Peyer's patch (tissue), 4 donors: ENCODE results near the gene ASTL. TPM values are rescaled to one million over a fixed set of nuclear protein-coding genes. Genes with fewer than 3 reads are reported as not detected.

Experiments used
- DNase-seq, 3 donors: peaks; one replicate each; pipeline ENCODE4 v3.0.0-alpha.2; 2017 to 2019
- H3K27ac ChIP-seq, 4 donors: fragments of 200-600 bp; sonication (generic); one replicate each; pipeline ENCODE4 v1.5.1; 2016 to 2019
- H3K27me3 ChIP-seq, 2 donors: fragments of 200-600 bp; sonication (generic); one replicate each; pipeline ENCODE4 v1.5.1; 2019
- H3K36me3 ChIP-seq, 3 donors: fragments of 200-600 bp; sonication (generic); one replicate each; pipeline ENCODE4 v1.5.1; 2016 to 2019
- H3K4me1 ChIP-seq, 4 donors: fragments of 200-600 bp; sonication (generic); one replicate each; pipeline ENCODE4 v1.5.1; 2016 to 2019
- H3K4me3 ChIP-seq, 4 donors: fragments of 200-600 bp; sonication (generic); 1 replicate in 3 of 4; 2 replicates in 1 of 4; pipeline ENCODE4 v1.5.1; 2016 to 2019; ENCODE audit warnings: mild to moderate bottlenecking in 1 of 4
- H3K9me3 ChIP-seq, 4 donors: fragments of 200-600 bp; sonication (generic); one replicate each; pipeline ENCODE4 v1.5.1; 2016 to 2019; ENCODE audit warnings: mild to moderate bottlenecking in 1 of 4
- CTCF ChIP-seq, 6 experiments: fragments of 450-650 bp in 4 of 6; fragments of 200-600 bp in 2 of 6; sonication (generic) in 1 of 6; IDR thresholded peaks; one replicate each; pipeline ENCODE4 v1.5.1; 2017 to 2019; ENCODE audit warnings: antibody characterized with exemption in 6 of 6, mild to moderate bottlenecking in 3 of 6, moderate library complexity in 1 of 6
- POLR2A ChIP-seq, 2 donors: fragments of 450-650 bp; IDR thresholded peaks; one replicate each; pipeline ENCODE4 v1.5.1; 2017; ENCODE audit warnings: antibody characterized with exemption in 2 of 2, mild to moderate bottlenecking in 2 of 2, moderate library complexity in 2 of 2
- total RNA-seq, 4 donors: library from RNA; depleted of rRNA; stranded (reverse); fragments of >200 nt; gene quantifications; one replicate each; pipeline ENCODE4 v1.1.0, GENCODE V29; 2016

The ASTL gene
- total RNA-seq, 4 donors from 2014 or later, result not detected

DNA sequence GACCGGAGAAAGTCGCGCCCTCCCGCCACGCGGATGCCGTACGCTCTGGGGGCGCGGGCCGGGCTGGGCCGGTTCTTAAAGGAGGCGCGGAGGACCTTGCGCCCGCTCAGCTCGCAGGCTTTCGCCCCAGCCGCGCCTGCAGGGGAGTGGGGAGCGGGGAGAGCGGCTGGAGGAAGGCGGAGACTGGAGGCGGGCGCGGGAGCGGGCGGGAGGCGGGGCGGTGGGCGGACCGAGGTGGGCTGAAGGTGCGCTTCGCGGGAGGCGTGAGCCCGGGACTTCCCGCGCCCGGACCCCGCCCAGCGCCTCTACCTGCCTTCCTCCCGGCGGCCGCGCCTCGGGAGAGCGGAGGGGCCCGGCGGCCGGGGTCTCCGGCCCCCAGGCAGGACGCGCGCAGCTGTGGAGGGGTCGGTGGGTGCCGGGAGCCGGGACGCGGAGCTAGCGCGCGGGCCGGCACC lies 21.9 kb downstream of the ASTL start, which contains the start of gene ADRA2B:
ADRA2B (minus strand) TSS at position 148 of the 455 bp plus-strand sequence. CDS start 422 bp downstream, outside the sequence.
- TF ChIP-seq POLR2A (IDR thresholded peaks at IDR 0.05) (no peak), CTCF (IDR thresholded peaks at IDR 0.05) (no peak)
- Histone ChIP-seq H3K4me1 (peaks cover 0 to 16% (median 8%) of the 10 kb centered on the region in 4 donors), H3K9me3 (no peaks in the 10 kb centered on the region), H3K27me3 (no peaks in the 10 kb centered on the region), H3K36me3 (no peaks in the 10 kb centered on the region), H3K27ac (peak within 1 kb of the TSS in 3 of 4 donors; percentile 33 to 75 (median 48)), H3K4me3 (peak within 1 kb of the TSS; percentile 55 to 82 (median 77))
- peak; percentile 72 to 90 (median 88) for DNase-seq

DNA sequence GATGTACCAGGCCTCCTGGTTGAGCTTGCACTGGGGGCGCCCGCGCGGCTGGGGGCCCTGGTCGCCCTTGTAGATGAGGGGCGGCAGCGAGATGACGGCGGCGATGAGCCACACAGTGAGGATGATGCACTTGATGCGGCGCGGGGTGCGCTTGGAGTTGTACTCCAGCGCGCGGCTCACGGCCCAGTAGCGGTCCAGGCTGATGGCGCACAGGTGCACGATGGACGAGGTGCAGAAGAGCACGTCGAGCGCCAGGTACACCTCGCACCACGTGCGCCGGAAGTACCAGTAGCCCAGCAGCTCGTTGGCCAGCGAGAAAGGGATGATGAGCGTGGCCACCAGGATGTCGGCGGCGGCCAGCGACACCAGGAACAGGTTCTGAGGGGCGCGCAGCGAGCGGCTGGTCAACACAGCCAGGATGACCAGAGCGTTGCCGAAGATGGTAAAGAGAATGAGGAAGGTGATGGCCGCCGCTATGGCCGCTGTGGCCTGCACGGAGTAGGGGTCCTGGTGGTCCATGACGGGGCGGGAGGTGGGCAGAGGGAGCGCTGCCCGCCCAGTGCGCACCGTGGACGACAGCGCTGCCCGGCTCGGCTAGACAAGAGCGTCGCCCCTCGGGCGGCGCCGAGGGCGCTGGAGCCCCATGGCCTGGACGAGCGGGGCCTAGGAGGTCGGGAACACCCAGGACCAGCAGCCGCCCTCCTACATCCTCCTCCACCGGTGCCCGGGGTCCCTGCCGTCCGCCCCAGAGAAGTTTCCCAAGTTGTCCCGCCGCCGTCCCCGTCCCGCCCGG lies 22.5 kb downstream of the ASTL start:
- no peaks in the 10 kb centered on the region for H3K36me3 ChIP-seq
- H3K27me3 ChIP-seq, result no peaks in the 10 kb centered on the region
- DNase-seq, result peak in 1 of 3 donors; percentile 35
- H3K4me1 ChIP-seq, result peaks cover 0 to 16% (median 8%) of the 10 kb centered on the region in 4 donors
- peak overlapping the region in 1 of 4 donors; percentile 75 for H3K27ac ChIP-seq
- peak overlapping the region; percentile 55 to 82 (median 77) for H3K4me3 ChIP-seq
- no peak for TF ChIP-seq POLR2A (IDR thresholded peaks at IDR 0.05)
- TF ChIP-seq CTCF (IDR thresholded peaks at IDR 0.05), result no peak
- H3K9me3 ChIP-seq, result no peaks in the 10 kb centered on the region

- Histone ChIP-seq H3K36me3 (no peaks in the 10 kb centered on the region), H3K27ac (no peak overlapping the region), H3K4me3 (no peak overlapping the region), H3K4me1 (peaks cover 0 to 16% (median 8%) of the 10 kb centered on the region in 4 donors), H3K9me3 (no peaks in the 10 kb centered on the region), H3K27me3 (no peaks in the 10 kb centered on the region)
- TF ChIP-seq CTCF (IDR thresholded peaks at IDR 0.05), result no peak
- TF ChIP-seq POLR2A (IDR thresholded peaks at IDR 0.05), result no peak
- peak in 1 of 3 donors; percentile 34 for DNase-seq
These were observed 23.3 kb downstream of the ASTL start for GRCh38 chr2:96114903-96115581.

- DNase-seq, result no peak
- TF ChIP-seq CTCF (IDR thresholded peaks at IDR 0.05), result no peak
- no peak for TF ChIP-seq POLR2A (IDR thresholded peaks at IDR 0.05)
- H3K27me3 ChIP-seq, result no peaks in the 10 kb centered on the region
- no peaks in the 10 kb centered on the region for H3K36me3 ChIP-seq
- no peak overlapping the region for H3K4me3 ChIP-seq
- no peaks in the 10 kb centered on the region for H3K9me3 ChIP-seq
- H3K27ac ChIP-seq, result no peak overlapping the region
- peaks cover 0 to 17% (median 8%) of the 10 kb centered on the region in 4 donors for H3K4me1 ChIP-seq
These were observed 23.8 kb downstream of the ASTL start for GRCh38 chr2:96114546-96114902.

DNA sequence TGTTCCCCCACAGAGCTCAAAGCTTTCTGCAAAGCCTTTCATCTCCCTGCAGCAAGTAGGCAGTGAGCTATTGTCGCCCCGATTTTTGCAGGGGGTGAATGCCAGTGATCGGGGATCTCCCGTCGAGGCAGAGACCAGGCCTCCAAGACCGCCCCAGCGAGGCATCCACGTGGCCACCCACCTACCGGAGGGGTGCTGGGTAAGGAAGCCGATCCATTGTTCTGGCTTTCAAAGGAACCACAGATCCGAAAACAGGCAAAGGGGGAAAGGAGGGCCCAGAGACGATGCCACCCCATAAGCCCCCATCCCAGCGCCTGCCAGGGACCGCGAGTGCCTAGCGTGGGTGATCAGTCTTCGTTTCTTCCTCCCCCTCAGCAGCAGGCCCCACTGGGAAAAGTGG lies 24.4 kb downstream of the ASTL start:
- Histone ChIP-seq H3K9me3 (no peaks in the 10 kb centered on the region), H3K27me3 (no peaks in the 10 kb centered on the region), H3K36me3 (no peaks in the 10 kb centered on the region), H3K27ac (no peak overlapping the region), H3K4me1 (peaks cover 0 to 22% (median 8%) of the 10 kb centered on the region in 4 donors), H3K4me3 (no peak overlapping the region)
- peak in 1 of 3 donors; percentile 39 for DNase-seq
- TF ChIP-seq POLR2A (IDR thresholded peaks at IDR 0.05), result no peak
- no peak for TF ChIP-seq CTCF (IDR thresholded peaks at IDR 0.05)
